Cardiac septum (tissue), 1 donor: ENCODE results near the gene PAIP1. TPM values are rescaled to one million over a fixed set of nuclear protein-coding genes. Genes with fewer than 3 reads are reported as not detected.
"Not testable (repeated sequence)": the region's sequence is repeated elsewhere in the genome, so short reads cannot be mapped to it uniquely, and the experiment has no call there.

ENCODE experiments used
- DNase-seq: peaks from one replicate; pipeline ENCODE4 v3.0.0-alpha.2; 2020; ENCODE audit warnings: low spot score
- intact Hi-C: fragments of 100-400 bp; cut with DNase I; formaldehyde crosslinking; loops from one replicate; pipeline ENCODE4 v1.14.0; 2022
- total RNA-seq: library from RNA; stranded (reverse); fragmentation: NEBNext Ultra II Directional; extraction: Animal tissue kit (Norgen Biotek cat#: 25700); gene quantifications from one replicate; pipeline ENCODE4 v1.2.1, GENCODE V29; 2021
- donor health status: DM: no; HTN: no; CAD: no.

The PAIP1 gene
- total RNA-seq, 1 donor from 2014 or later: 118 TPM

DNA sequence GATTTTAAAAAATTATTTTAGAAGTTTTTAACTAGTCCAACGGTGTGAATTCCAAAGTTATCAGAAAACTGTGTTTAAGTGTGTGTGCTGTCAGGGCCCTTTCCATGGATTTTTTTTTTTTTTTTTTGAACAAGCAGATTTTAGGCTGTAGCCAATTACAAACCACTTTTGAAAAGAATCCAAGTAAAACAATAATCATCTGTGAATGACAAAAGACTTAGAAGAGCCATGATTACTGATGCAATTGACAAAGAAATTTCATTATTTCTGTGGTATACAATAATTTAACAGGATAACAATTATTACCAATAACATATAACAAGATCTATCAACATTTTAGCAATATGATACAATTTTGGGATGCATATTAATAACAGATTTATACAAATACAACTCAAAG lies 16.2 kb upstream of the PAIP1 start:
- no peak for DNase-seq
- intact Hi-C loops: no loop called here

DNA sequence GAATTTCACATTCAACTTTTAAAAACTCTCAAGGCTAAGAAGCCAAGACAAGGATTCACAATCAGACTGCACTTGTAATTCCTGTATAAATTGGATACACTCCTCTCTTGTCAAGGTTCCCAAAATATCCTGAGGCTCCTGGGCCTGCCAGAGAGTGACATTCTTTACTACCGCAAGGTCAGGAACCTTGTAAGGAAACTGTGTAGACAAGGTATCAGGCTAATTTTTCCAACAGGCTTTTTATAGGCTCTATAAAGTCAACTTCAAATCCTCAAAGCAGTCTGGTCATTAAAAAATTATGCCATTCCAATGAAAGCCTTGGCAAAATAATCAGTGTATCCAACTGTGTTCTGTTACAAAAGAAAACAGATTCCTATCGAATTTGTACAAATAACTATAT lies 15.5 kb upstream of the PAIP1 start:
- intact Hi-C loops: no loop called here
- no peak for DNase-seq

DNA sequence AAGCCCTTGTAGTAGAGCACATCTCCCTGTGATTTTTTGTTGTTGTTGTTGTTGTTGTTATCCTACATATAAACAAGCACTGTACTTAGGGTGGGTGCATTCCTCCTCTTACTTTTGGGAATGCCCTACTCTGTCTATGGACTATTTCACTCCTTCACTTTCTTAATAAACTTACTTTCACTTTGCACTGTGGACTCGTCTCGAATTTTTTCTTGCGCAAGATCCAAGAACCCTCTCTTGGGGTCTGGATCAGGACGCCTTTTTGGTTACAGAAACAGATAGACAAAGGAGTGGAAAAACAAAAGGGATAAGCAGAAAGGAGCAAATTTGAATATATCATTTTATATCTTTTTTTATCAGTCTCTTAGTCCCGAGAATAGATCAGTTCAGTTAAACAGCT lies 14.4 kb upstream of the PAIP1 start:
- intact Hi-C loops: no loop called here
- DNase-seq: no peak

DNA sequence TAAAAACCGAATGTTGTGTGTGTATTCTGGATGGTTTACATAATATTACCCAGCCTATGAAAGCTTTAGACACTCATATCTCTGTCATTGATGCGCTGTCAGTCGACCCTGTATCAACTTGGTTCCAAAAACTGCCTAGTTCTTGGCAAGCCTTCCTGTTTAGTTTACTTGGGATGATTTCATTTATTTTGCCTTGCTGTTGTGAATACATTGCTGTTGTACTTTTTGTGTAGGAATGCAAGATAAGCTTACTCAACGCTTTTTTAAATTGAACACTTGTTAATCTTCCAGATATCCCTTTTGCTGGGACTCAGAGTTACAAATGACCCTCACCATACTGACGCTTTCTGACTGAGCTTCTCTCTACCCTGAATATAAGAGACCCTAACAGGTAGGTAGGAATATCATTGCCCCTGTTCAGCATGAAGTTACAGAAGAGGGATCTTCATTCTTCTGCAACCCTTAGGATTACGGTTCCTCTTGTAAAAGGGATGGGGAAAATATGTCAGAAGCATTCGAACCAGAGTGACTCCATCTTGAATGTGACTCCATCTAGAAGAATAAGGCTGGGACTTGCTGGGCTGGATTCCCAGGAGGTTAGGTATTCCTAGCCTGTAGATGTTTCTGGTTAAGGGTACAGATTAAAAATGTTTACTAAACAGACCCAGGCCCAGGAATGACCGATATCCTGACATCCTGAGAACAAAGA lies 13.7 kb upstream of the PAIP1 start:
- intact Hi-C loops: no loop called here
- DNase-seq: no peak

DNA sequence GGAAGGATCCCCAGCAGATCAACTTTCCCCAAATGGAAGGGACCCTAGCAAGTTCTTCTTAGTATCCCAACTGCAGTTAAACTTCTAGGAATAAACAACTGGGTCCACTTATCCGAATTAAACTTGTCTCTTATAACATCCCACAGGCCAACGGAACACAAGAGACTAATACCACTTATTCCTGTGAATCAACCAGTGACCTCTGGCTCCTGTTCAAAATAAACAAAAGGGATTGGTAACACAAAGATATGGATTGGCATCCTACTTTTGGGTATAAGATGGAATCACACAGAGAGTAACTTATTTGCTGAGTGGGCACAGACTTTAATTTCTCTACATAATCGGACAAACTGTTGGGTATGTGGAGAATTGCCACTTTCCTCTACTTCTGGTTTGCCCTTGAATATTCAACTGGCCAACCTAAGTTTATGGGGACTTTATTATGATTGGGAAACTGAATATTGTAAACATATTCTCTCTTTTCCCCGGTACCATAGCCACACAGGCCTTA lies 12.4 kb upstream of the PAIP1 start:
- intact Hi-C loops: no loop called here

DNA sequence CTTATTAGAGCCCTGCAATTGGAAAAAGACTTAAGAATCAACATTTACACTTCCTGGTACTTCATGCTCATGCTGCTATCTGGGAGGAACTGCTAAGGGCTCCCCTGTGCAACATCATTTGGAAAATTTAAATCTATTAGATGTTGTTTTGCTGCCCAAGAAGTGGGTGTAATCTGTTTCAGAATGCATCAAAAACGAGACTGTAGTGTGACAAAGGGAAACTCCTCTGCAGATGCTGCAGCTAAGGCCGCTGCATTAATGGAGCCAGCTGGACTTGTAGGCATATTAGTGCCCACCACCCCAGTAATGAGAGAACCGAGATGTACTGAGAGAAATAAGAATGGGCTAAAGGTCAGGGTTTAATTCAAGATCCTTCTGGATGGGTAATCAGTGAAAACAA lies 11.1 kb upstream of the PAIP1 start:
- intact Hi-C loops: no loop called here
- no peak for DNase-seq

More for the DNA sequence above, 12.4 kb upstream of the PAIP1 start:
- DNase-seq: no peak

DNA sequence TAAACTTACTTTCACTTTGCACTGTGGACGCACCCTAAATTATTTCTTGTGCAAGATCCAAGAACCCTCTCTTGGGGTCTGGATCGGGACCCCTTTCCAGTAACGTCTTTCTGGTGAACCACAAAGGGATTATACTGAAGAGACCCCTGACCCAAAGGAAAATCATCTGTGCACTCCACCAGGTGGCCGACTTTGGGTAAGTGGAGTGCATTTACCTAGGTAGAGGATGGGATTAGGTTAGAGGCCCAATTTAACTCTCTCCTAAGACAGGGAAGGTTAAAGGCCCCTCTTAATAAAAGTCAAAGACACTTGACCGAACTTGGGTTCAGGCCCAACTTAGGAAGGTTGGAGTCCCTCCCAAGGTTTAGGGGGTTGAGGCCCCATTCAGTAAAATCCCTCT lies 8.2 kb upstream of the PAIP1 start:
- DNase-seq: no peak
- intact Hi-C loops: no loop called here

DNA sequence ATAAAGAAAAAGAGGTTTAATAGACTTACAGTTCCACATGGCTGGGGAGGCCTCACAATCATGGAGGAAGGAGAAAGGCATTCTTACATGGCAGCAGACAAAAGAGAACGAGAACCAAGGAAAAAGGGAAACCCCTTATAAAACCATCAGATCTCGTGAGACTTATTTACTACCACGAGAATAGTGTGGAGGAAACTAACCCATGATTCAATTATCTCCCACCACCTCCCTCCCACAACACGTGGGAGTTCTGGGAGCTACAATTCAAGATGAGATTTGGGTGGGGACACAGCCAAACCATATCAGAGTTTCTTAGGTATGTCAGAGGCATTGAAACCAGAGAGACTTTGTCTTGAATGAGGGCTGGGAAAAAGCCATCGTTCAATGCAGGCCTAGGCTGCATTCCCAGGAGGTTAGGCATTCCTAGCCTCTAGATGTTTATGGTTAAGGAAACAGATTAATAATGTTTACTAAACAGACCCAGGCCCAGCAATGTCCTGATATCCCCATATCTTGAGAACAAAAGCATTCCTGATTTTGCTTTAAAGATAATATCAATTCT lies 7.5 kb upstream of the PAIP1 start:
- intact Hi-C loops: no loop called here
- DNase-seq: no peak

DNA sequence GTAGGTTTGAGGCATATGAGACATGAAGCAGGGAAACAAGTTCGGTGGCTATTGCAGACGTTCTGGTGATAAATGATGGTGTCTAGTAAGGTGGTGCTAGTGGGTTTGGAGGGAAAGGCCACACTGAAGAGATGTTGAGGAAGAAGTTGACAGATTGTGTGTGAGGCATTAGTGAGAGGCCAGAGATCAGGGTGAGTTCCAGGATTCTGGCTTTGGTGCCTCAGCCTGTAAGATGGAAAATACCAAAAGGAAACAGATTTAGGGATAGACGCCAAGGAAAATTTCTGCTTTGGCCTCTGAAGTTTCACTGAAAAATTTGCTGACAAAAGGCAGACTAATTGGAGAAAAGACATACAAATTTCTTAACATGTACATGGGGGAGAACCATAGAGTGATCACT lies 6.4 kb upstream of the PAIP1 start:
- DNase-seq: no peak
- intact Hi-C loops: no loop called here

DNA sequence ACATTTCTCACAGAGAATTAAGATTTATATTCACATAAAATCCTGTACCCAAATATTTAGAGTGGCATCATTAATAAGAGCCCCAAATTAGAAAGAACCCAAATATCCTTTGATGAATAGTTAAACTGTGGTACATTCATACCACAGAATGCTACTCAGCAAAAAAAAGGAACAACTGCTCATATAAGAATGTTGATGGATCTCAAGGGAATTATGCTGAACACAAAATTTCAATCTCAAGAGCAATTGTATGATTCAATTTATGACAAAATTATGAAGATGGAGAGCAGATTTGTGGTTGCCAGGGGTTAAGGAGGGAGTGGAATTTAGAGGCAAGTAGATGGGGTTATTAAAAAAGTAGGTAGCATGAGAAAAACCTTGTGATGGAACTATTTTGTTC lies 4.5 kb upstream of the PAIP1 start:
- no peak for DNase-seq
- intact Hi-C loops: no loop called here

DNA sequence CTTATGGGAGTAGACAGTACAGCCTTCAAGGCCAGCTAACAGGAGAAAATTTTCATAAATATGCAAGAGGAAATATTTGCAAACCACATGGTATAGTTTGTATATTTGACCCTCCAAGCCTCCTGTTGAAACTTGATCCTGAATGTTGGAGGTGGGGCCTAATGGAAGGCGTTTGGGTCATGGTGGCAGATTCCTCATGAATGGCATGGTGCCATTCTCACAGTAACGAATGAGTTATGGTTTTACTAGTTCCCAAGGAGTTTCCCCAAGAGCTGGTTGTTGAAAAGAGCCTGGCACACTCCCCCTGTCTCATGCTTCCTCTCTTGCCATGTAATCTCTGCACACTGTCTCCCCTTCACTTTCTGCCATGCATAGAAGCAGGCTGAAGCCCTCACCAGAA lies 3.3 kb upstream of the PAIP1 start:
- no peak for DNase-seq
- intact Hi-C loops: no loop called here

DNA sequence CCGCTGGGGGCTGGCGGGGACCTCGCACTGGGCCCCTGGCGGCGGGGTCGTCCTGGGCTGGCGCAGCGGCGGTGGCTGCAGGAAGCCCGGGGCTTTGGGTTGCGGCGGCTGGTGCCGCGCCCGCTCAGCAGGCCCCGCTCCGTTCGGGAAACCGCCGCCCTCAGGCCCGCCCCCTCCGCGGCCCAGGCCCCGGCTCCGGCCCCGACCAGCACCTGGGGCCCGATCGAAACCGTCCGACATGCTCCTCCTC lies 345 bp downstream of the PAIP1 start:
- peak; percentile 94 for DNase-seq
- intact Hi-C loops: loop anchor here (2.0 to 5.0 kb wide), 3 partner anchors 39 to 74 kb away; partner anchors contain the start of genes C5orf34 and TMEM267

DNA sequence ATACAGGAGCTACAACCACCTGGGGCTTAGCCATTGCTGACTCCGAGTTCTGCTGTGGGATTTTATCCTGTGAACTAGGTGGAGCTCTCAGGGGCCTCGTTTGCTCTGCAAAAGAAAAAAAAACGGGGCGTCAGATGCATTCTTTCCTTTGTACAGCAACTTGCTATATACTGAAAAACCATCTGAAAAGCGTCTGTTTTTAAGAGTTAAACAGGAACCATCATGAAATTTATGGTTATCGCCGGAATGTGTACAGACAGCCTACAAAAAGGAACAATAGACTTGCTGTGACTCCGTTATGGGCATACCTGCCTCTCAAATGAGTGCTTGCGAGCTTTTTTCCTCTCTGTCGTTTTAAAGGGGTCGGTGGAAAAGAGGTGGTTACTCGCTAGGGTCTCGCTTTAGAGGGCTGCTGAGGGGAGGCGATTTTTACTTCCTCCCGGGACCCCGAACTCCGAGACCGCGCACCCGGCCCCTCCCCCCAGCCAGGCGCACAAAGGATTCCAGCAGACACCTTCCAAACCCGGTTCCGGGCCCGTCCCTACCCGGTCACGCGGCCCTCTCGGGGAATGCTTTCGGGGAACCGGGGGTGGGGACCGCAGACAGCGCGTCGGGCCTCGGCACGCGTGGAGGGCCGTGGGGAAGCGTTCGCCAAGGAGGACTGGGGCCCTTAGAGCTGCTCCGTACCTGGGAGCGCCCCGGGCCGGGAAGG lies 826 bp downstream of the PAIP1 start:
- DNase-seq: peak; percentile 83
- intact Hi-C loops: loop anchor here (2.0 to 5.0 kb wide), 3 partner anchors 39 to 75 kb away; partner anchors contain the start of genes C5orf34 and TMEM267

DNA sequence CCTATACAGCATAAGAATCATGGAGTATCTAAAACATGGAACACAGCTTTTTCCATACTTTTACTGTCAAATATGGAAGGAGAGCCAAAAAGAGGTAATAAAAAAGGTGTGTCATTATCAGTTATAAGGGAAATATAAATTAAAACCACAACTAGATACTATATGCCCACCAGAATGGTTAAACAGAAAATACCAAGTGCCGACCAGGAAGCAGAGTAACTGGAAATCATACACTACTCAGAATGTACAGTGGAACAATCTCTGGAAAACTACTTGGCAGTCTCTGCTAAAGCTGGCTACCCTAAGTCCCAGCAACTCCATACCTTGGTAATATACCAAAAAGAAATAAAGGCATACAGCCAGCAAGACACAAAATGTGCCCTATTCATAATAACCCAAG lies 2.4 kb downstream of the PAIP1 start:
- intact Hi-C loops: no loop called here

DNA sequence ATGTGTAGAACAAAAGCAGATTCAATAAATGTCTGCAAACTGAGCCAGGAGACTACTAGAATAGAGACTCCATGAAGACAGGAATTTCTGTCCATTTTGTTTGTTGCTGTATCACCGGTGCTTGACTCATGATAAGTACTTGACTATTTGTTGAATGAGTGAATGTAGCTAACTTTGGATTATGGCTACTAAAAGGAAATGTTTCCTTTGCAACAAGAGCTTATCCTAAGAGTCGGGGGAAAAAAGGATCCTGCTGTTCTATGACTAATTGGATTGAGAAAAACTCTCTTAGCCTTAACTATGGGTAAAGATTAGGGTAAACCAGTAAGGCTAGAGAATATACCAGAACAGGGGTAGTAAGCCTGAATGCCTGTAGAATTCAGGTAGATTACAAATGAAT lies 3.5 kb downstream of the PAIP1 start:
- DNase-seq: no peak
- intact Hi-C loops: no loop called here

More for the DNA sequence above, 2.4 kb downstream of the PAIP1 start:
- DNase-seq: no peak

DNA sequence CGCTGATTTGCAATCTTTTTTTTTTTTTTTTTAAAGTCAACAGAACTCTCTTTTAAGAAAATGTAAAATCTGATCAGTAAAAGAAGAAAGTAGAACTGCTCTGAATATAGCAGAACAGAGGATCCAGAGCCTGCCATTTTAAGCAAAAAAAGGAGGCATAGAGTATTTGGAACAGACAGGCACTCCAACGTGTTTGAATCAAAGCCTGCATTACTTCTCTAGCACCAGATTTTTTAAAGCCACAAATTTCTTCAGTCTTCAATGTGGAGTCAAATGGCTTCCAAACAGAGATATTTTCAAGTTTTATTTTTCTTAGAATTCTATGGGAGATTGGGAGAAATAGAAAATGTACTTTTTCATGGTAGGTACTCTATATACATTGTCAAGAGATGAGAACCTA lies 5.1 kb downstream of the PAIP1 start:
- DNase-seq: no peak
- intact Hi-C loops: no loop called here

DNA sequence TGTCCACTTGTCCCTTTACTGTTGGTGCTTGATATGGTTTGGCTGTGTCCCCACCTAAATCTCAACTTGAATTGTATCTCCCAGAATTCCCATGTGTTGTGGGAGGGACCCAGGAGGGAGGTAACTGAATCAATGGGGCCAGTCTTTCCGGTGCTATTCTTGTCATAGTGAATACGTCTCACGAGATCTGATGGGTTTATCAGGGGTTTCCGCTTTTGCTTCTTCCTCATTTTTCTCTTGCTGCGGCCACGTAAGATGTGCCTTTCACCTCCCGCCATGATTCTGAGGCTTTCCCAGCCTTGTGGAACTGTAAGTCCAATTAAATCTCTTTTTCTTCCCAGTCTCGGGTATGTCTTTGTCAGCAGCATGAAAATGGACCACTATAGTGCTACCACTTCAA lies 7.6 kb downstream of the PAIP1 start:
- DNase-seq, intact Hi-C loops: not testable (repeated sequence)

DNA sequence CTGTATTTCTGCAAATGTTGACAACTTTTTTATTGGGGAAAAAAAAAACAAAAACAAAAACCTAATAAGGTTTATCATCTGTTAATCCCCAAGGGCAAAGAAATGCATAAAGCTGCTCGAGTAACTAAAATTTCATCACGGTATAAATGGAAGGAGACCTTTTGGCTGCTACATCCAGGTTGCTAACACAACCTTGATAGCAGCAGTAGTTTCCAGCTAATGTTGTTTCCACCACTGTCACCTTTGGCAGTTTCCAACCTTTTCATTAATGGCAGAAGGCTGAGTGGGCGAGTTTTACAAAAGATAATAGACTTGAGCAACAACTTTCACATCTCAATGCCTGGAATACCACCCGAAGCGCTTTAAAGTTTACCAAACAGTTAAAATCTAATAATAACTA lies 8.5 kb downstream of the PAIP1 start:
- no peak for DNase-seq
- intact Hi-C loops: no loop called here

DNA sequence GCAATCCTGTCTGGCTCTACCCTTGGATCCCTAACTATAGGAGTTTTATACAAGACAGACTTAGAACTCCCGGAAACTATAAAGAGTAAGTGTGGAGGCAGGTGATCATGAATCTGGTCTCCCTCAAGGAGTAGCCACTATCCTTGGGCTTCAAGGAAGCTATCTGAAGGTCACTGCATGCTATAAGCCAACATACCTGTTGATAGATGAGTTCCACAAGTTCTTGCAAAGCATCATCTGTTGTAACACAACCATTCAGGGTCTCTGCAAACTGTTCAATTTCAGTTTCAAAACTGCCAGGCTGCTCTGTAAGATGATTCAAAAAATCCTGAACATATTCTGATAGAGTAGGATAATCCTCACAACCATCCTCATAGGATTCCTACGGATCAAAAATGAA lies 9.3 kb downstream of the PAIP1 start:
- no peak for DNase-seq
- intact Hi-C loops: no loop called here

DNA sequence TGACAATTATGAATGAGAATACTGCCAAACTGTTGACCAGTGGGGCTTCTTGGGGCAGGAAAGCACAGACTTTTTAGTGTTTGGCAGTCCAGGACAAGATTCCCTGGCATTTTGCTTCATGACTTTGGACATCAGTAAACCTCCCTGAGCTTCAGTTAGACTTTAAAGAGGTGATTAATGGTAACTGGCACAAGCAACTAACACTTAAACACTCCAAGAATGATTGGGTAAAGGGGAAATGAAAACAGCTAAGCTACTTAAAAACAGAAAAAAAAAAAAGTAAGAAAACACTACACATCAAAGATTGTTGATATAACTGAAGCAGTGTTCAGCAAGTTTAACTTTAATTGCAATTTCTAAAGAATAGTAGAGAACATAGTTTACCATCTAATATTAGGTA lies 13.4 kb downstream of the PAIP1 start:
- intact Hi-C loops: no loop called here
- no peak for DNase-seq

DNA sequence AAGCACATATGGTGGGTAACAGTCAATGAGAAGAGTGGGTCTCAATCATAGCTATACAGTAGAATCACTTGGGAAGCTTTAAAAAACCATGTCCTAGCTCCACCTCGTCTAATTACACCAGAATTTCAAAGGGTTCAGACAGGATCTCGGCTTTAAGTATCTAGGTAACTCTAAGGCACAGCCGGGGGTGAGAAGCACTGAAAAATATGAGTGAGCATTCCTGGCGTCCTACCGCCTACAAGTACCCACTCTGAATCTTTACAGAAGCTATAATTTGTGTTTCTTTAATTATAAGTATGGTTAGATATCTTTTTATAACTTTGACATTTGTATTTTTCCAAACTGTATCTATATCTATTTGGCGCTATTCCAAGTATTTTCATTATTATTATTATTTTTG lies 16.1 kb downstream of the PAIP1 start:
- intact Hi-C loops: no loop called here
- no peak for DNase-seq
